Vagina (tissue), 2 donors: Measurements from ENCODE around the gene STX1A.

Experiments used
- CTCF ChIP-seq, 3 experiments: fragments of 450-650 bp in 2 of 3; fragments of 200-600 bp in 1 of 3; sonication (generic) in 1 of 3; IDR thresholded peaks; one replicate each; pipeline ENCODE4 v1.5.1; 2017 to 2019; ENCODE audit warnings: antibody characterized with exemption in 3 of 3, mild to moderate bottlenecking in 2 of 3, moderate library complexity in 2 of 3
- POLR2A ChIP-seq, 2 donors: fragments of 450-650 bp; IDR thresholded peaks; one replicate each; pipeline ENCODE4 v1.6.1; 2017; ENCODE audit warnings: antibody characterized with exemption in 2 of 2, mild to moderate bottlenecking in 2 of 2, moderate library complexity in 2 of 2
- POLR2AphosphoS5 ChIP-seq, 2 donors: sonication (generic); formaldehyde crosslinking; IDR thresholded peaks; one replicate each; pipeline ENCODE4 v1.9.0; 2017; ENCODE audit warnings: antibody characterized with exemption in 2 of 2, mild to moderate bottlenecking in 2 of 2, low read depth in 1 of 2; ENCODE audit not compliant: insufficient read depth in 1 of 2

- TF ChIP-seq CTCF (IDR thresholded peaks at IDR 0.05) (no peak), POLR2A (IDR thresholded peaks at IDR 0.05) (no peak), POLR2AphosphoS5 (IDR thresholded peaks at IDR 0.05; ENCODE audit: insufficient read depth in 1 of 2, low read depth in 1 of 2) (no peak)
Measured at GRCh38 chr7:73650524-73650923, 68.9 kb downstream of the STX1A start.
